ENCODE measurements around the gene CCDC82.

The CCDC82 gene

DNA sequence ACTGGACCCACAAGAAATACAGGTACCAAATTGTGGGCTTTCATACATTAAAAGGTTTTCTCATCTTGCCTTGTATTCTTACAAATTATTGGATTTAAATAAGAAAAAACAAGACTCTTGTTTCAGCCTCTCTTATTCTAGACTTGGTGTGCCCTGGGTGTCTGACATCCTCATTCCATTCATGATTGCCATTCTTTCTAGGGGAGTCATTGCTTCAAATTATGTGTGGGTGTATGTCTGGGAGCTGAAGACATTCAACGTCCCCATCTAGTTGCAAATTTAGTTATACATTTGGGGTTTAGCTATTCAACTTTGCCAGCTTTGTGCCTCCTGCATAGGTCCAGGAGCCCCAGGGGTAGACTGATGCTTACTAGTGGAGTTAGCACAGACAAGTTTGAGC, 64.8 kb downstream of the CCDC82 start:
- TF ChIP-seq, protein P1, sequence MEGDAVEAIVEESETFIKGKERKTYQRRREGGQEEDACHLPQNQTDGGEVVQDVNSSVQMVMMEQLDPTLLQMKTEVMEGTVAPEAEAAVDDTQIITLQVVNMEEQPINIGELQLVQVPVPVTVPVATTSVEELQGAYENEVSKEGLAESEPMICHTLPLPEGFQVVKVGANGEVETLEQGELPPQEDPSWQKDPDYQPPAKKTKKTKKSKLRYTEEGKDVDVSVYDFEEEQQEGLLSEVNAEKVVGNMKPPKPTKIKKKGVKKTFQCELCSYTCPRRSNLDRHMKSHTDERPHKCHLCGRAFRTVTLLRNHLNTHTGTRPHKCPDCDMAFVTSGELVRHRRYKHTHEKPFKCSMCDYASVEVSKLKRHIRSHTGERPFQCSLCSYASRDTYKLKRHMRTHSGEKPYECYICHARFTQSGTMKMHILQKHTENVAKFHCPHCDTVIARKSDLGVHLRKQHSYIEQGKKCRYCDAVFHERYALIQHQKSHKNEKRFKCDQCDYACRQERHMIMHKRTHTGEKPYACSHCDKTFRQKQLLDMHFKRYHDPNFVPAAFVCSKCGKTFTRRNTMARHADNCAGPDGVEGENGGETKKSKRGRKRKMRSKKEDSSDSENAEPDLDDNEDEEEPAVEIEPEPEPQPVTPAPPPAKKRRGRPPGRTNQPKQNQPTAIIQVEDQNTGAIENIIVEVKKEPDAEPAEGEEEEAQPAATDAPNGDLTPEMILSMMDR (IDR thresholded peaks at IDR 0.05): no peak
- TF ChIP-seq ZFX (IDR thresholded peaks at IDR 0.05; ENCODE audit: borderline replicate concordance): no peak
- no peak overlapping the region for H3K27ac ChIP-seq

DNA sequence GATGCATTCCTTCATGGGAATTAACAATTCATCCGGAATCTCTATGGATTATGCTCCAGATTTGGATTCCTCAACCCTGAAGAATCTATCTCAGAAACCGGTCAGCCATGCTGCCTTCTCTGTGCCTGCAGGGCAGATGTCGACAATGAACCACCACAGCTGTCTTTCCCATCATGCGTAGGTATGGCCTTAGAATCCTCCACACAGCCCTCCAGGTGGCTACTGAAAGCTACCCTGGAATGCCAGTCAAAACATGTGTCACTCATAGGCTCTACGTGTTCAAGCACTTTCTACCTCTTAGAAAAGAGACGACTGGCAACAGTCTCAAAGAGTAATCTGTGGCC, 66.1 kb downstream of the CCDC82 start:
- H3K27ac ChIP-seq: no peak overlapping the region
- TF ChIP-seq ZFX (IDR thresholded peaks at IDR 0.05; ENCODE audit: borderline replicate concordance): no peak
- TF ChIP-seq, protein P1 (IDR thresholded peaks at IDR 0.05): no peak

DNA sequence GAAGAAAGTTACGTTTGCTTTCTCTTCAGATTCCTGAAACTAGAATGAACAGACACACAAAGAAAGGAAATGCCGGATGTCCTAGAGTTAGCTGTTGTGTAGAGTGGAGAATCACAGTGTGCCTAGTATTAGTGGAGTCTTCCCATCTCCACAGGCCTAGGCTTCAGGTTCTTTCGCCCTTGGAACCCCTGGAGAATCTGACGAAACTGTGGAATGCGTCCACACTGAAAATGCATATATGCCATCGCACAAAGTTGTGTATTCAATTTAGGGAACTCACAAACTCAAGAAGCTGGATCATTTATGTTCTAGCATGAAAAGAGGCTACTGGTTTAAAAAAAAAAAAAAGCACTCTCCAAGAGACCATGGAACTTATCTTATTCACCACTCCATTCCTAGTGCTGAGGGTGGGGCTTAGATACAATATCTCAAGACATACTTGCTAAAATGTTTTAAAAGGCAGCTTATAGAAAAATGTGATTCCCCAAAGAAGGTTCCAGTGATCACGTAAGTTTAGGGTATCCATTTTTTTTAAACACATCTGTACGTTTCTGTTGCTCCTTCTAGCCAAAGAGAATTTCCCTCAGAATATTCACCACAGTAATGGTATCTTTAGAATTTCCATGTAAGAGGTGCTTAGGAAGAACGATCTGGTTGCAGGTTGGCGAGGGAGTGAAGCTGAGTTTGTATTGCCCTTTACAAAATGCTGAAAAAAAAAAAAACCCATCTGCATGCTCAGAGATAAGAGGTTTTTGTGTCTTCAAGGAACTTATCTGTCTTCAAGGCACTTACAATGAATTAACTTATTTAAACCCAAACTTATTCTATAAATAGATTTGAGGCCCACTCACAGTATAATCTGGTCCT, 66.7 kb downstream of the CCDC82 start:
- no peak overlapping the region for H3K27ac ChIP-seq
- TF ChIP-seq, protein P1 (IDR thresholded peaks at IDR 0.05): no peak
- TF ChIP-seq ZFX (IDR thresholded peaks at IDR 0.05; ENCODE audit: borderline replicate concordance): no peak

DNA sequence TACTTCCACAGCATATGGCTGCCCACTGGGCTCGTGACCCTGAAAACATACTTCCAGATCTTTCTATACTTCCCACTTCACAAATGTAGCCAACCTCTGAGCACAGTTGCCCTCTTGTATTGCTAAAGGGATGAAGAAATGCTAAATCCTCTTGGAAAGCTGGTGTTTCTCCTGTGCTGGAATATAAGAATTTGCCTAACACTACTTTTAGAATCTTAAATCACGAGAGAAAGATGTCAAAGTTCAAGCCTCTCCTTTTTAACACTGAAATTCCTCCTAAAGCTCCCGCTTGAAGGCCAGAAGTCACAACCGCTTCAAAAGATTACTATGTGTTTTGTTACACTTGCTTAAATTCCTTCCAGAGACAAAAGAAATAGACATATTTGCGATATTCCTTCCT, 68.6 kb downstream of the CCDC82 start:
- H3K27ac ChIP-seq: no peak overlapping the region
- no peak for TF ChIP-seq ZFX (IDR thresholded peaks at IDR 0.05; ENCODE audit: borderline replicate concordance)
- TF ChIP-seq, protein P1 (IDR thresholded peaks at IDR 0.05): no peak

DNA sequence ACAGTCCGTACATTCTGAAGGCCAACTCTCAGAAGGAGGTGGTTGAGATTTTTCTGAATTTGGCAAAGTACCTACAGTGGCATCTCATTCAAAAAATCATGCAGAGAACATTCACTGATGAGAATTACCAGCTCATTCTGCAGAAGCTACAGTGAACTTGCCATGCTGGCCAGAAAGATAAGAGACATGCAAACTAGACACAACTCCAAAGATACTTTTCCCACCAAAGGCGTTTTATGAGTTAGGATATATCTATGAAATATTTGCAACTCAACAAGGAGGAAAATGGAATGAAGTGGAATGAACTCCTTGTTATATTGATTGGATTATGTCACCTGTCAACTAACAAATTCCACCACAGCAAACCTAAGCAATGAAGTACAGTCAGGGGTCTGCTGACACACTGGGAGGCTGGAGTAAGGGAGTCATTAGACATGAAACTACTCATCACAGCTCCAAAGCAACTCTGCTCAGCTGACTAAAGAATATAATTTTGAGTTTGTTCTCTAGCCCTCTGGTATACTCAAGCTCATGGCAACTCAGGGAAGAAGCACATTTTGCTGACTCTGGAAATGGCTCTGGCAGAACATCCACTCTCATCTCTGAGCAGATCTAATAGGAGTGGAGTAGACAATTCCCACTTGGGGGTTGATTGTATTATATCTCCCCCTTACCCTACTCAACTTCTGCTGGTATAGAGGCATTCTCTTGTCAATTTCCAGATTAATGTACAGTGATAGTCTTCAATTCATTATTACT, 69.6 kb downstream of the CCDC82 start:
- no peak for TF ChIP-seq ZFX (IDR thresholded peaks at IDR 0.05; ENCODE audit: borderline replicate concordance)
- TF ChIP-seq, protein P1 (IDR thresholded peaks at IDR 0.05): no peak
- H3K27ac ChIP-seq: no peak overlapping the region

DNA sequence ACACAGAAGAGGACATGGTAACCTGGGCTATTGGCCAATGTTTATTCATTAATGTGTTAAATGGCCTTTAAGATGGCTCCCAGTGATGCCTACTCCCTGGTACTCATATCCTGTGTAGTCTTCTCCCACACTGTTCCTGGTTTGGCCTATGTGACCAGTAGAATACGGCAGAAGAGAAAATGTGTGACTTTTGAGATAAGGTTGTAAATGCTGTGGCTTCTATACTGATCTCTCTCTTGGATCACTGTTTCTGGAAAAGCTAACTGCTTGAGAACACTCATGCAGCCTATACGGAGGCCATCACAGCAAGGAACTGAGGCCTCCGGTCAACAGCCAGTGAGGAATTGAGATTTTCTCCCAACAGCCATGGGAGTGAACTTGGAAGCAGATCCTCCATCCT, 70.9 kb downstream of the CCDC82 start:
- no peak overlapping the region for H3K27ac ChIP-seq

More for the DNA sequence above, 70.9 kb downstream of the CCDC82 start:
- TF ChIP-seq, protein P1 (IDR thresholded peaks at IDR 0.05): no peak
- TF ChIP-seq ZFX (IDR thresholded peaks at IDR 0.05; ENCODE audit: borderline replicate concordance): no peak
